ENCODE data around the gene ZMYND19. TPM values are rescaled to one million over a fixed set of nuclear protein-coding genes. Genes with fewer than 3 reads are reported as not detected.

ZMYND19 gene
- total and polyA plus RNA-seq, 2 of the 8 experiments (the other 6 are each of a cell fraction or from before 2014, with no cell fraction given): 42.4 to 58.7 TPM

GRCh38 chr9:137620581-137620980 is 30.3 kb upstream of the ZMYND19 start:
- peaks cover 49 to 79% of the 10 kb centered on the region in 2 experiments for H3K79me2 ChIP-seq (ENCODE audit: control insufficient read depth in 1 of 2, insufficient read depth in 2 of 2, low read length in 2 of 2)

More at GRCh38 chr9:137620581-137620980, 30.3 kb upstream of the ZMYND19 start:
- Histone ChIP-seq H3K27ac (ENCODE audit: low read depth, low read length) (no peak overlapping the region), H4K8ac (ENCODE audit: extremely low read depth, insufficient read depth, low read length) (no peak overlapping the region), H4K91ac (replicated peaks; ENCODE audit: insufficient read length, low read length) (no peak overlapping the region), H3K4me2 (ENCODE audit: insufficient read depth in 1 of 2, low read depth in 2 of 2, low read length in 2 of 2) (peak overlapping the region; percentile 42 to 97; a peak in 3 of 4 replicates), H3K4ac (replicated peaks; ENCODE audit: insufficient read length, low read depth, low read length) (peak overlapping the region; percentile 6), H2AFZ (ENCODE audit: low read length) (no peak overlapping the region), H3K23ac (ENCODE audit: insufficient read length) (no peak overlapping the region), H2BK15ac (ENCODE audit: low read length) (no peak overlapping the region), H3K4me1 (replicated peaks in 1 of 4; ENCODE audit: control insufficient read depth in 3 of 4, insufficient read depth in 4 of 4, low read length in 3 of 4) (peaks cover 0 to 16% (median 6%) of the 10 kb centered on the region in 4 experiments; a peak in 6 of 7 replicates), H4K5ac (ENCODE audit: insufficient read length, low read depth, low read length) (no peak overlapping the region), H3K4me3 (ENCODE audit: extremely low read depth in 1 of 4, insufficient read depth in 2 of 4, low read depth in 3 of 4, low read length in 4 of 4) (0 out of 8 replicates have a peak overlapping the region, but pooled peaks of 1 of the 4 experiments have one; percentile 17), H2BK5ac (ENCODE audit: low read depth, low read length) (peak overlapping the region; percentile 10; the same call in 1 of the 2 replicates), H2BK20ac (ENCODE audit: low read length) (no peak overlapping the region), H3K36me3 (ENCODE audit: control insufficient read depth in 2 of 4, insufficient read depth in 4 of 4, low read length in 3 of 4) (peaks cover 5 to 12% (median 6%) of the 10 kb centered on the region in 4 experiments; a peak in 6 of 8 replicates), H2BK120ac (replicated peaks; ENCODE audit: low read depth, low read length) (no peak overlapping the region), H4K20me1 (replicated peaks in 1 of 2; ENCODE audit: control insufficient read depth in 1 of 2, insufficient read depth in 2 of 2, low read length in 2 of 2) (peaks cover 4 to 25% of the 10 kb centered on the region in 2 experiments), H3K23me2 (ENCODE audit: low read depth, low read length) (peaks cover 4% of the 10 kb centered on the region; the same call in 1 of the 2 replicates), H3K14ac (ENCODE audit: insufficient read length) (no peak overlapping the region), H3K9me3 (ENCODE audit: insufficient read depth in 2 of 2, low read depth in 1 of 2, low read length in 1 of 2) (no peaks in the 10 kb centered on the region), H3K9ac (replicated peaks in 1 of 4; ENCODE audit: extremely low read depth in 1 of 4, low read depth in 3 of 4, low read length in 3 of 4) (no peak overlapping the region), H3K79me1 (ENCODE audit: low read depth, low read length) (peaks cover 13% of the 10 kb centered on the region), H3K18ac (ENCODE audit: extremely low read depth, low read length) (no peak overlapping the region), H2AK5ac (ENCODE audit: low read depth, low read length) (no peak overlapping the region), H2BK12ac (ENCODE audit: low read depth, low read length) (no peak overlapping the region; the same call in 1 of the 2 replicates), H3K56ac (replicated peaks; ENCODE audit: insufficient read length, low read depth, low read length) (no peak overlapping the region), H3K27me3 (replicated peaks in 1 of 4; ENCODE audit: control insufficient read depth in 3 of 4, extremely low read depth in 1 of 4, insufficient read depth in 3 of 4, low read length in 3 of 4) (no peaks in the 10 kb centered on the region)
- 94% methylated on average over 7 of the region's 7 CpGs; no CpG with 5 or more reads in 1 of the 2 experiments for WGBS, 2 experiments (ENCODE audit: extremely low coverage in 1 of 2, insufficient coverage in 1 of 2, insufficient read length in 1 of 2, insufficient replicate concordance in 2 of 2, low coverage in 1 of 2, low lambda C conversion rate in 2 of 2, missing lambda C conversion rate in 1 of 2)
- POLR2A ChIA-PET (ENCODE audit: partially characterized antibody): interaction anchor here (0.7 to 3.5 kb wide), 4 partner anchors 12 to 51 kb away, joined by 3 to 25 read pairs (median 12); partner anchors contain the start of gene ZMYND19
- no peak for TF ChIP-seq GTF2F1 (IDR thresholded peaks at IDR 0.05; ENCODE audit: borderline replicate concordance, low read depth, low read length)
- no peak for TF ChIP-seq CTCF (IDR thresholded peaks at IDR 0.05; ENCODE audit: control extremely low read depth in 1 of 3, insufficient read depth in 1 of 3, low read depth in 1 of 3, low read length in 3 of 3)
- TF ChIP-seq HDAC6 (IDR thresholded peaks at IDR 0.05; ENCODE audit: low read depth, low read length): no peak
- TF ChIP-seq ATF3 (IDR thresholded peaks at IDR 0.05; ENCODE audit: insufficient read depth, low read depth, low read length): no peak
- TF ChIP-seq EGR1 (IDR thresholded peaks at IDR 0.05; ENCODE audit: borderline replicate concordance, low read depth, low read length): no peak
- TF ChIP-seq SIX5 (IDR thresholded peaks at IDR 0.05; ENCODE audit: low read depth, low read length): no peak
- TF ChIP-seq GABPA (IDR thresholded peaks at IDR 0.05; ENCODE audit: borderline replicate concordance, insufficient read depth, low read length): no peak
- no peak for TF ChIP-seq TCF12 (IDR thresholded peaks at IDR 0.05; ENCODE audit: low read depth, low read length)
- DNase-seq (ENCODE audit: low read depth in 1 of 2, low spot score in 2 of 2): no peak
- FAIRE-seq: no peak
- CTCF ChIA-PET (ENCODE audit: partially characterized antibody): interaction anchor here (0.5 to 2.8 kb wide), 13 partner anchors 11 to 164 kb away, joined by 3 to 15 read pairs (median 4); no protein-coding TSS in a partner anchor

Measured in H1 (cell line).